WTC11 (cell line): ENCODE measurements around the gene RTEL1. TPM values are rescaled to one million over a fixed set of nuclear protein-coding genes. Genes with fewer than 3 reads are reported as not detected.

Source experiments
- ATAC-seq: fragments of 200-7000 bp; cut with Tn5 transposase; 2 replicates; pipeline ENCODE4 v1.10.0; 2021; ENCODE audit warnings: mild to moderate bottlenecking, moderate library complexity
- CTCF ChIA-PET: fragments of 300-600 bp; sonication (Branson Sonifier 250); formaldehyde crosslinking; loops from one replicate; lab custom pipeline; 2021; ENCODE audit warnings: antibody characterized with exemption; lab: Charles Lee
- POLR2A ChIA-PET: fragments of 350-600 bp; sonication (Branson Sonifier 250); formaldehyde crosslinking; loops from one replicate; lab custom pipeline; 2021; ENCODE audit warnings: antibody characterized with exemption; lab: Charles Lee
- DNase-seq: peaks from one replicate; pipeline ENCODE4 v3.0.0; 2021; ENCODE audit warnings: low spot score
- H3K27ac Mint-ChIP-seq: 2 replicates; pipeline ENCODE4 v1.8.0; 2021; ENCODE audit warnings: mixed read lengths
- H3K27me3 Mint-ChIP-seq: 2 replicates; pipeline ENCODE4 v1.8.0; 2021; ENCODE audit warnings: low read depth, mild to moderate bottlenecking, moderate library complexity, mixed read lengths
- H3K36me3 Mint-ChIP-seq: 2 replicates; pipeline ENCODE4 v1.8.0; 2021; ENCODE audit warnings: mixed read lengths
- H3K4me1 Mint-ChIP-seq: 2 replicates; pipeline ENCODE4 v1.8.0; 2022; ENCODE audit warnings: mixed read lengths
- H3K4me3 Mint-ChIP-seq: 2 replicates; pipeline ENCODE4 v1.8.0; 2021; ENCODE audit warnings: mild to moderate bottlenecking, moderate library complexity, mixed read lengths
- H3K9me3 Mint-ChIP-seq: 2 replicates; pipeline ENCODE4 v1.8.0; 2021; ENCODE audit warnings: mixed read lengths
- ERG ChIP-seq: fragments of 250-450 bp; sonication (Bioruptor Pico); IDR thresholded peaks from 2 replicates; pipeline ENCODE4 v1.8.0; 2021; ENCODE audit warnings: mild to moderate bottlenecking
- FOXP1 ChIP-seq: sonication (generic); formaldehyde crosslinking; IDR thresholded peaks from 2 replicates; pipeline ENCODE4 v1.8.0; 2022; ENCODE audit warnings: missing genetic modification reagents, mild to moderate bottlenecking, moderate library complexity, borderline replicate concordance
- GTF2I ChIP-seq: fragments of 250-450 bp; sonication (Bioruptor Pico); conservative IDR thresholded peaks from 2 replicates; pipeline ENCODE4 v1.4.0; 2021; ENCODE audit warnings: mild to moderate bottlenecking
- IRF1 ChIP-seq: sonication (generic); formaldehyde crosslinking; IDR thresholded peaks from 2 replicates; pipeline ENCODE4 v1.8.0; 2023; ENCODE audit warnings: missing genetic modification reagents
- JUN ChIP-seq: sonication (generic); formaldehyde crosslinking; IDR thresholded peaks from 2 replicates; pipeline ENCODE4 v1.8.0; 2023; ENCODE audit warnings: mild to moderate bottlenecking, missing genetic modification reagents
- KAT7 ChIP-seq: sonication (generic); formaldehyde crosslinking; IDR thresholded peaks from 2 replicates; pipeline ENCODE4 v1.8.1; 2023; ENCODE audit warnings: missing genetic modification reagents, mild to moderate bottlenecking, borderline replicate concordance
- MYBL2 ChIP-seq: sonication (generic); formaldehyde crosslinking; IDR thresholded peaks from 2 replicates; pipeline ENCODE4 v1.8.1; 2023; ENCODE audit warnings: mild to moderate bottlenecking, moderate library complexity, missing genetic modification reagents
- OVOL2 ChIP-seq: fragments of 250-450 bp; sonication (Bioruptor Pico); IDR thresholded peaks from 2 replicates; pipeline ENCODE4 v1.9.0; 2021; ENCODE audit warnings: mild to moderate bottlenecking, borderline replicate concordance
- USF1 ChIP-seq: sonication (generic); formaldehyde crosslinking; IDR thresholded peaks from 2 replicates; pipeline ENCODE4 v1.8.0; 2022; ENCODE audit warnings: mild to moderate bottlenecking, missing genetic modification reagents
- ZNF263 ChIP-seq: sonication (generic); formaldehyde crosslinking; IDR thresholded peaks from 2 replicates; pipeline ENCODE4 v1.8.1; 2022; ENCODE audit warnings: low read depth, mild to moderate bottlenecking, moderate library complexity, missing genetic modification reagents
- total RNA-seq: library from RNA; stranded (reverse); gene quantifications from 3 replicates; pipeline ENCODE4 v1.2.3, GENCODE V29; 2021
- TF ChIP-seq, protein P1 (sequence below): sonication (generic); formaldehyde crosslinking; IDR thresholded peaks from 2 replicates; pipeline ENCODE4 v1.8.0; 2022; ENCODE audit warnings: missing genetic modification reagents
- TF ChIP-seq, protein P2 (sequence below): fragments of 250-450 bp; sonication (Bioruptor Pico); IDR thresholded peaks from 2 replicates; pipeline ENCODE4 v1.9.0; 2021; ENCODE audit warnings: mild to moderate bottlenecking, borderline replicate concordance
- TF ChIP-seq, protein P3 (sequence below): fragments of 250-450 bp; sonication (Bioruptor Pico); IDR thresholded peaks from 2 replicates; pipeline ENCODE4 v1.9.0; 2021; ENCODE audit warnings: mild to moderate bottlenecking

The RTEL1 gene
- total RNA-seq, 1 experiment from 2014 or later: 44.9 TPM

GRCh38 chr20:63682384-63683139 lies 24.4 kb downstream of the RTEL1 start:
- DNase-seq (no peak), ATAC-seq (no peak)
- Mint-ChIP-seq H3K27me3 (no peaks in the 10 kb centered on the region), H3K27ac (no peak overlapping the region), H3K4me3 (no peak overlapping the region), H3K36me3 (no peaks in the 10 kb centered on the region; the same call in 1 of the 2 replicates), H3K4me1 (no peaks in the 10 kb centered on the region), H3K9me3 (no peaks in the 10 kb centered on the region)
- ChIA-PET POLR2A (interaction anchor here (0.6 kb wide), 2 partner anchors 111 to 470 kb away, joined by 3 to 4 read pairs; no protein-coding TSS in a partner anchor), CTCF (interaction anchor here (1.0 to 1.3 kb wide), 2 partner anchors 40 to 144 kb away, joined by 4 to 5 read pairs; no protein-coding TSS in a partner anchor)
- TF ChIP-seq, protein P1, sequence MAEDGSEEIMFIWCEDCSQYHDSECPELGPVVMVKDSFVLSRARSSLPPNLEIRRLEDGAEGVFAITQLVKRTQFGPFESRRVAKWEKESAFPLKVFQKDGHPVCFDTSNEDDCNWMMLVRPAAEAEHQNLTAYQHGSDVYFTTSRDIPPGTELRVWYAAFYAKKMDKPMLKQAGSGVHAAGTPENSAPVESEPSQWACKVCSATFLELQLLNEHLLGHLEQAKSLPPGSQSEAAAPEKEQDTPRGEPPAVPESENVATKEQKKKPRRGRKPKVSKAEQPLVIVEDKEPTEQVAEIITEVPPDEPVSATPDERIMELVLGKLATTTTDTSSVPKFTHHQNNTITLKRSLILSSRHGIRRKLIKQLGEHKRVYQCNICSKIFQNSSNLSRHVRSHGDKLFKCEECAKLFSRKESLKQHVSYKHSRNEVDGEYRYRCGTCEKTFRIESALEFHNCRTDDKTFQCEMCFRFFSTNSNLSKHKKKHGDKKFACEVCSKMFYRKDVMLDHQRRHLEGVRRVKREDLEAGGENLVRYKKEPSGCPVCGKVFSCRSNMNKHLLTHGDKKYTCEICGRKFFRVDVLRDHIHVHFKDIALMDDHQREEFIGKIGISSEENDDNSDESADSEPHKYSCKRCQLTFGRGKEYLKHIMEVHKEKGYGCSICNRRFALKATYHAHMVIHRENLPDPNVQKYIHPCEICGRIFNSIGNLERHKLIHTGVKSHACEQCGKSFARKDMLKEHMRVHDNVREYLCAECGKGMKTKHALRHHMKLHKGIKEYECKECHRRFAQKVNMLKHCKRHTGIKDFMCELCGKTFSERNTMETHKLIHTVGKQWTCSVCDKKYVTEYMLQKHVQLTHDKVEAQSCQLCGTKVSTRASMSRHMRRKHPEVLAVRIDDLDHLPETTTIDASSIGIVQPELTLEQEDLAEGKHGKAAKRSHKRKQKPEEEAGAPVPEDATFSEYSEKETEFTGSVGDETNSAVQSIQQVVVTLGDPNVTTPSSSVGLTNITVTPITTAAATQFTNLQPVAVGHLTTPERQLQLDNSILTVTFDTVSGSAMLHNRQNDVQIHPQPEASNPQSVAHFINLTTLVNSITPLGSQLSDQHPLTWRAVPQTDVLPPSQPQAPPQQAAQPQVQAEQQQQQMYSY: 0 out of 2 replicates have a peak, but pooled peaks have one; percentile 22
- no peak for TF ChIP-seq OVOL2 (CRISPR knock-in tag)

- Mint-ChIP-seq H3K36me3 (no peaks in the 10 kb centered on the region), H3K4me3 (no peak overlapping the region), H3K4me1 (no peaks in the 10 kb centered on the region), H3K27me3 (no peaks in the 10 kb centered on the region), H3K9me3 (no peaks in the 10 kb centered on the region), H3K27ac (no peak overlapping the region)
- ATAC-seq (no peak), DNase-seq (no peak)
- ChIA-PET CTCF (no interaction called here), POLR2A (no interaction called here)
- TF ChIP-seq JUN (CRISPR knock-in tag) (no peak), ERG (CRISPR knock-in tag) (no peak), GTF2I (no peak), FOXP1 (CRISPR knock-in tag) (no peak), KAT7 (CRISPR knock-in tag) (no peak), USF1 (no peak), IRF1 (no peak), ZNF263 (CRISPR knock-in tag) (no peak), MYBL2 (CRISPR knock-in tag) (no peak)
- TF ChIP-seq, protein P2, sequence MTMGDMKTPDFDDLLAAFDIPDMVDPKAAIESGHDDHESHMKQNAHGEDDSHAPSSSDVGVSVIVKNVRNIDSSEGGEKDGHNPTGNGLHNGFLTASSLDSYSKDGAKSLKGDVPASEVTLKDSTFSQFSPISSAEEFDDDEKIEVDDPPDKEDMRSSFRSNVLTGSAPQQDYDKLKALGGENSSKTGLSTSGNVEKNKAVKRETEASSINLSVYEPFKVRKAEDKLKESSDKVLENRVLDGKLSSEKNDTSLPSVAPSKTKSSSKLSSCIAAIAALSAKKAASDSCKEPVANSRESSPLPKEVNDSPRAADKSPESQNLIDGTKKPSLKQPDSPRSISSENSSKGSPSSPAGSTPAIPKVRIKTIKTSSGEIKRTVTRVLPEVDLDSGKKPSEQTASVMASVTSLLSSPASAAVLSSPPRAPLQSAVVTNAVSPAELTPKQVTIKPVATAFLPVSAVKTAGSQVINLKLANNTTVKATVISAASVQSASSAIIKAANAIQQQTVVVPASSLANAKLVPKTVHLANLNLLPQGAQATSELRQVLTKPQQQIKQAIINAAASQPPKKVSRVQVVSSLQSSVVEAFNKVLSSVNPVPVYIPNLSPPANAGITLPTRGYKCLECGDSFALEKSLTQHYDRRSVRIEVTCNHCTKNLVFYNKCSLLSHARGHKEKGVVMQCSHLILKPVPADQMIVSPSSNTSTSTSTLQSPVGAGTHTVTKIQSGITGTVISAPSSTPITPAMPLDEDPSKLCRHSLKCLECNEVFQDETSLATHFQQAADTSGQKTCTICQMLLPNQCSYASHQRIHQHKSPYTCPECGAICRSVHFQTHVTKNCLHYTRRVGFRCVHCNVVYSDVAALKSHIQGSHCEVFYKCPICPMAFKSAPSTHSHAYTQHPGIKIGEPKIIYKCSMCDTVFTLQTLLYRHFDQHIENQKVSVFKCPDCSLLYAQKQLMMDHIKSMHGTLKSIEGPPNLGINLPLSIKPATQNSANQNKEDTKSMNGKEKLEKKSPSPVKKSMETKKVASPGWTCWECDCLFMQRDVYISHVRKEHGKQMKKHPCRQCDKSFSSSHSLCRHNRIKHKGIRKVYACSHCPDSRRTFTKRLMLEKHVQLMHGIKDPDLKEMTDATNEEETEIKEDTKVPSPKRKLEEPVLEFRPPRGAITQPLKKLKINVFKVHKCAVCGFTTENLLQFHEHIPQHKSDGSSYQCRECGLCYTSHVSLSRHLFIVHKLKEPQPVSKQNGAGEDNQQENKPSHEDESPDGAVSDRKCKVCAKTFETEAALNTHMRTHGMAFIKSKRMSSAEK: no peak
- TF ChIP-seq, protein P3, sequence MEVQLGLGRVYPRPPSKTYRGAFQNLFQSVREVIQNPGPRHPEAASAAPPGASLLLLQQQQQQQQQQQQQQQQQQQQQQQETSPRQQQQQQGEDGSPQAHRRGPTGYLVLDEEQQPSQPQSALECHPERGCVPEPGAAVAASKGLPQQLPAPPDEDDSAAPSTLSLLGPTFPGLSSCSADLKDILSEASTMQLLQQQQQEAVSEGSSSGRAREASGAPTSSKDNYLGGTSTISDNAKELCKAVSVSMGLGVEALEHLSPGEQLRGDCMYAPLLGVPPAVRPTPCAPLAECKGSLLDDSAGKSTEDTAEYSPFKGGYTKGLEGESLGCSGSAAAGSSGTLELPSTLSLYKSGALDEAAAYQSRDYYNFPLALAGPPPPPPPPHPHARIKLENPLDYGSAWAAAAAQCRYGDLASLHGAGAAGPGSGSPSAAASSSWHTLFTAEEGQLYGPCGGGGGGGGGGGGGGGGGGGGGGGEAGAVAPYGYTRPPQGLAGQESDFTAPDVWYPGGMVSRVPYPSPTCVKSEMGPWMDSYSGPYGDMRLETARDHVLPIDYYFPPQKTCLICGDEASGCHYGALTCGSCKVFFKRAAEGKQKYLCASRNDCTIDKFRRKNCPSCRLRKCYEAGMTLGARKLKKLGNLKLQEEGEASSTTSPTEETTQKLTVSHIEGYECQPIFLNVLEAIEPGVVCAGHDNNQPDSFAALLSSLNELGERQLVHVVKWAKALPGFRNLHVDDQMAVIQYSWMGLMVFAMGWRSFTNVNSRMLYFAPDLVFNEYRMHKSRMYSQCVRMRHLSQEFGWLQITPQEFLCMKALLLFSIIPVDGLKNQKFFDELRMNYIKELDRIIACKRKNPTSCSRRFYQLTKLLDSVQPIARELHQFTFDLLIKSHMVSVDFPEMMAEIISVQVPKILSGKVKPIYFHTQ (CRISPR knock-in tag): no peak
These were observed 27.3 kb downstream of the RTEL1 start for GRCh38 chr20:63685269-63686026.
